Adipocyte (in vitro differentiated cells): ENCODE results near the gene CTCFL.
A peak's percentile ranks its signal among the peaks of the same experiment; 100 is the strongest.
"Not testable (repeated sequence)": the region's sequence is repeated elsewhere in the genome, so short reads cannot be mapped to it uniquely, and the experiment has no call there.

Experiments
- DNase-seq: peaks from one replicate; pipeline ENCODE4 v3.0.0-alpha.2; 2015; ENCODE audit warnings: low read depth
- H3K27me3 ChIP-seq: replicated peaks from 2 replicates; pipeline ENCODE4 v1.7.0; 2013; ENCODE audit warnings: mild to moderate bottlenecking, low read length, moderate library complexity; ENCODE audit not compliant: control insufficient read depth, insufficient read depth
- H3K36me3 ChIP-seq: 2 replicates; pipeline ENCODE4 v1.7.0; 2013; ENCODE audit warnings: low read length, mild to moderate bottlenecking, moderate library complexity; ENCODE audit not compliant: control insufficient read depth, insufficient read depth, severe bottlenecking
- H3K4me1 ChIP-seq: 2 replicates; pipeline ENCODE4 v1.7.0; 2013; ENCODE audit warnings: mild to moderate bottlenecking, low read length, moderate library complexity; ENCODE audit not compliant: control insufficient read depth, insufficient read depth
- H3K4me3 ChIP-seq: 2 replicates; pipeline ENCODE4 v1.7.0; 2013; ENCODE audit warnings: mild to moderate bottlenecking, low read length, moderate library complexity
- H3K9ac ChIP-seq: 2 replicates; pipeline ENCODE4 v1.7.0; 2013; ENCODE audit warnings: mild to moderate bottlenecking, low read length, moderate library complexity
- H3K9me3 ChIP-seq: 2 replicates; pipeline ENCODE4 v1.7.0; 2013; ENCODE audit warnings: mild to moderate bottlenecking, low read length, moderate library complexity; ENCODE audit not compliant: control insufficient read depth

The CTCFL gene

DNA sequence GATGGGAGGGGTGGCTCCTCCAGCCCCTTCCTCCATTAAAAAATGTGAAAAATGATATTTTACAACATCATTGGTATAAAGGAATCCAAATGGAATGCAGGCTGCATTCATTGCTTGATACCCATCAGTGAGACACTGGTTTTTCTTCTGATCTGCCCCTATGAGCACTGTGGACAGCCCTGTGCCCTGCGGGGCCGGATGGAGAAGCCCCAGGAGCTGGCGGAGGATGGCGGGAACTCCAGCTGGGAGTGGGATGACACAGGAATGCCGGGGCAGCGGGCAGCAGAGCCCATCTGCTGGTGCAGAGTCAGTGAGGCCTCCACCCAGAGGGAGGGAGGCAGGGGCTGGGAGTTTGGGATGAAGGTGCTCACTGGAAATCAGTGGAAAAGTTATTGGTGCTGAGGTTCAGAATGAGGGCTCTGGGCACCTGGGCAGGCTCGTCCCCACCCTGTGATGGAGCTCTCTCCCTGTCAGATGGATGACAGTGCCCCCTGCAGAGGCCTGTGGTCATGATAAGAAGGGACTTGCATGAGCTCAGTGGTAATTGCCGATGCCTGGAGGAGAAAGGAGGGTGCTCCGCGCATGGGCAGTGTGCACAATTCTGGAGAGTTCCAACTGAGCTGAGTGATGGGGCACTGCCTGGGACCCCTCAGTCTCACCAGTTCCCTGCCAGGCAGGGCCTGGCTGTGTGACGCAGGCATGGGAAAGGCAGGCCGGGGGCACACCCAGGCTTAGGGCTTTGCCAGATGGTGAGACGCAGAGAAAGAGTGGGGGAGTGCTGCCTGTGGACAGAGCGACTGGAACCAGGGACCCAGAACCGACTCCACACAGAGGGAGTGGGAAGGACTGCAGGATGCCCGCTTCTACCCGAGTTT, 23.2 kb downstream of the CTCFL start:
- peaks cover 53% of the 10 kb centered on the region for H3K27me3 ChIP-seq
- no peak overlapping the region for H3K9ac ChIP-seq
- DNase-seq, result peak; percentile 44
- no peaks in the 10 kb centered on the region for H3K36me3 ChIP-seq
- H3K4me1 ChIP-seq, result no peaks in the 10 kb centered on the region
- no peak overlapping the region for H3K4me3 ChIP-seq
- H3K9me3 ChIP-seq, result no peaks in the 10 kb centered on the region

GRCh38 chr20:57500962-57501361, 24.0 kb downstream of the CTCFL start:
- H3K9me3 ChIP-seq, result no peaks in the 10 kb centered on the region
- no peak overlapping the region for H3K9ac ChIP-seq
- H3K4me3 ChIP-seq, result no peak overlapping the region
- H3K27me3 ChIP-seq, result peaks cover 56% of the 10 kb centered on the region
- no peak for DNase-seq
- H3K36me3 ChIP-seq, result no peaks in the 10 kb centered on the region
- H3K4me1 ChIP-seq, result no peaks in the 10 kb centered on the region

DNA sequence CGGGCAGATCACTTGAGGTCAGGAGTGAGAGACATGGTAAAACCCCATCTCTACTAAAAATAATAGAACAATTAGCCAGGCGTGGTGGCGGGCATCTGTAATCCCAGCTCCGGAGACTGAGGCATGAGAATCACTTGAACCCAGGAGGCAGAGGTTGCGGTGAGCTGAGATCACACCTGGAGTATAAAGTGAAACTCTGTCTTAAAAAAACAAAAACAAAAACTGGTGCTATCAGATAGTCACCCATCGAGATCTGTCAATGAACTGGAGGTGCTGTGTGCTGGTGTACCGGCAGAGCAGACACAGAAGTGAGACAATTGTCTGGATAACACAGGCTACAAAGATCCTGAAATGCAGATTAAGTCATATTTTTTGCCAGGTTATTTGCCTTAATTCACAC, 24.7 kb downstream of the CTCFL start:
- no peaks in the 10 kb centered on the region for H3K9me3 ChIP-seq
- H3K4me3 ChIP-seq, result no peak overlapping the region
- H3K9ac ChIP-seq, result no peak overlapping the region
- no peaks in the 10 kb centered on the region for H3K4me1 ChIP-seq
- no peak for DNase-seq
- no peaks in the 10 kb centered on the region for H3K36me3 ChIP-seq
- H3K27me3 ChIP-seq, result peaks cover 56% of the 10 kb centered on the region

- Histone ChIP-seq H3K9me3 (no peaks in the 10 kb centered on the region), H3K9ac (no peak overlapping the region), H3K4me1 (peaks cover 5% of the 10 kb centered on the region), H3K4me3 (no peak overlapping the region), H3K27me3 (peaks cover 56% of the 10 kb centered on the region), H3K36me3 (no peaks in the 10 kb centered on the region)
- DNase-seq, result no peak
Observed at GRCh38 chr20:57499676-57500075, 25.3 kb downstream of the CTCFL start.

- Histone ChIP-seq H3K27me3 (peaks cover 56% of the 10 kb centered on the region), H3K4me3 (no peak overlapping the region), H3K36me3 (no peaks in the 10 kb centered on the region), H3K9ac (no peak overlapping the region), H3K4me1 (peaks cover 6% of the 10 kb centered on the region), H3K9me3 (no peaks in the 10 kb centered on the region)
- peak; percentile 46 for DNase-seq
Observed at GRCh38 chr20:57498425-57499400, 26.2 kb downstream of the CTCFL start.

DNA sequence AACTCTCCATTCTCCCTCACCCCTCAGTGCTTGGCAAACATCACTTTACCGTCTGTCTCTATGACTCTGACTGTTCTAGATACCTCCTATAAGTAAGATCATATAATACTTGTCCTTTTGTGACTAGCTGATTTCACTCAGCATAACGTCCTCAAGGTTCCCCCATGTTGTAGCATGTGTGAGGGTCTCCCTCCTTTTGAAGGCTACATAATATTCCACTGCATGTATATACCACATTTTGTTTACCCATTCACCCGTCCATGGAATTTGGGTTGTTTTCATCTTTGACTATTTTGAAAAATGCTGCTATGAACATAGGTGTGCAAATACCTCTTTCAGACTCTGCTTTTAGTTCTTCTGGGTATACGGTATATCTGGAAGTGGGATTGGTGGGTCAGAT, 28.3 kb downstream of the CTCFL start:
- Histone ChIP-seq H3K9me3 (no peaks in the 10 kb centered on the region), H3K36me3 (no peaks in the 10 kb centered on the region), H3K4me1 (peaks cover 6% of the 10 kb centered on the region), H3K27me3 (peaks cover 39% of the 10 kb centered on the region), H3K4me3 (no peak overlapping the region), H3K9ac (no peak overlapping the region)
- DNase-seq, result no peak

DNA sequence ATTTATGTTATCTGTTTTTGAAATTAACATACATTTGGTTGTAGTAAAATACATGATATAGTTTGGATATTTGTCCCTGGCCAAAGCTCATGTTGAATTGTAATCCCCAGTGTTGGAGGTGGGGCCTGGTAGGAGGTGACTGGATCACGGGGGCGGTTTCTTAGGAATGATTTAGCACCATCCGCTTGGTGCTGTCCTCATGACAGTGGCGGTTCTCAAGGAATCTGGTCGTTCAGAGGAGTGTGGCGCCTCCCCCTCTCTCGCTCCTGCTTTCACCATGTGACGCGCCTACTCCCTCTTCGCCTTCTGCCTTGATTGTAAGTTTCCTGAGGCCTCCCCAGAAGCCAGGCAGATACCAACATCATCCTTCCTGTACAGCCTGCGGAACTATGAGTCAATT, 29.0 kb downstream of the CTCFL start:
- H3K4me1 ChIP-seq, result peaks cover 6% of the 10 kb centered on the region

DNA sequence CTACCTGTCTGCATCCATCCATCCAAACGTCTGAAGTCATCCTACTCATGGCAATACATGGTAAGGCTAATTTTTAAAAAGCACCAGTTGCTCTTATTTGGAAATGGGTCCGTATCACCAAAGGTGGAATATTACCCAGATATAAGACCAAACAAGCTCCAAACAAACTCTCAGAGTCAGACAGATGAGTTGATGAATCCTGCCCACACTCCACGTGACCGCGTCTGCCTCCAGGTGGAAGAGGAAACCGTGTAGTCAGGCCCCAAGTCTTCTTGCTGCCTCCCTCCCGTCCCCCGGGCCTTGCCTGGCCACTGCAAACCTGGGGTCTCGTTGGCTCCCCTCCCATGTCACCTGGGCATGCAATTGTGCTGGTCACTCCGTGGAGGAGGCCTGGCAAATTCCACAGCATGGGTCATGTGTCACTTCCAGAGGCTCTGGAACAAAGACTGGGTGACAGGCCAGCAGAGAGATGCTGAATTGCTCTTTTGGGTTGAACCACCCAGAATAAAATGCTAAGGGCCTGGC, 31.8 kb downstream of the CTCFL start:
- Histone ChIP-seq H3K9ac (no peak overlapping the region), H3K9me3 (no peaks in the 10 kb centered on the region), H3K4me3 (no peak overlapping the region), H3K4me1 (peaks cover 6% of the 10 kb centered on the region), H3K27me3 (peaks cover 23% of the 10 kb centered on the region), H3K36me3 (no peaks in the 10 kb centered on the region)
- no peak for DNase-seq

More for the DNA sequence above, 29.0 kb downstream of the CTCFL start:
- H3K36me3 ChIP-seq, result no peaks in the 10 kb centered on the region
- H3K27me3 ChIP-seq, result peaks cover 39% of the 10 kb centered on the region
- DNase-seq, result no peak
- no peak overlapping the region for H3K9ac ChIP-seq
- H3K9me3 ChIP-seq, result no peaks in the 10 kb centered on the region
- no peak overlapping the region for H3K4me3 ChIP-seq

DNA sequence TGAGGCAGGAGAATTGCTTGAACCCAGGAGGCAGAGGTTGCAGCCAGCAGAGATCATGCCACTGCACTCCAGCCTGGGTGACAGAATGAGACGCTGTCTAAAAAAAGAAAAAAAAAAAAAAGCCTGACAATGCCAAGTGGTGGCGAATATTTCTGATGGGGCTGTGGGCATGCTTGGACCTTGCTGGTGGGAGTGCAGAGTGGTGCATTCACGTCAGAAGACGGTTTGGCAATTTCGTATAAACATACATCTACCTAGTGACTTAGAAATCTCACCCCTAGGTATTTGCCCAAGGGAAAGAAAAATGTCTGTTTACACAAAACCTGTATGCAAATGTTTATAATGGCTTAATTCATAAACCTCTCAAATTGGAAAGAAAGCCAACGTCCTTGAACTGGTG, 33.6 kb downstream of the CTCFL start:
- H3K4me1 ChIP-seq, result peaks cover 6% of the 10 kb centered on the region
- no peaks in the 10 kb centered on the region for H3K9me3 ChIP-seq
- H3K9ac ChIP-seq, result no peak overlapping the region
- no peak for DNase-seq
- H3K27me3 ChIP-seq, result peaks cover 9% of the 10 kb centered on the region
- no peak overlapping the region for H3K4me3 ChIP-seq
- no peaks in the 10 kb centered on the region for H3K36me3 ChIP-seq

DNA sequence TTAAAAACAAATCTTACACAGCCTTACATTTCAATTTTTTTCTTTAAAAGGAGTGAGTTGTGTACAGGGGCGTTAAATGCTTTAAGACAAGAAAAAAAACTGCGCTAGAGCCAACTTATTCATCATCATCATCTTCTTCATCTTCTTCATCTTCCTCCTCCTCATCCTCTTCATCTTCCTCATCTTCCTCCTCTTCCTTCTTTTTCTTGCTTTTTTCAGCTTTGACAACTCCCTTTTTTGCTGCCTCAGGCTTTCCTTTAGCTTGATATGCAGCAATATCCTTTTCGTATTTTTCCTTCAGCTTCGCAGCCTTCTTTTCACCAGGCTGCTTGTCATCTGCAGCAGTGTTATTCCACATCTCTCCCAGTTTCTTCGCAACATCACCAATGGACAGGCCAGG, 36.7 kb downstream of the CTCFL start:
- not testable (repeated sequence) for H3K36me3 ChIP-seq, DNase-seq, H3K4me1 ChIP-seq, H3K4me3 ChIP-seq, H3K9ac ChIP-seq
- H3K9me3 ChIP-seq, result peaks cover 10% of the 10 kb centered on the region
- peaks cover 15% of the 10 kb centered on the region for H3K27me3 ChIP-seq

- Histone ChIP-seq H3K9me3 (peaks cover 10% of the 10 kb centered on the region), H3K4me1 (no peaks in the 10 kb centered on the region), H3K4me3 (no peak overlapping the region), H3K36me3 (no peaks in the 10 kb centered on the region), H3K9ac (no peak overlapping the region), H3K27me3 (peaks cover 34% of the 10 kb centered on the region)
- DNase-seq, result no peak
Observed at GRCh38 chr20:57485770-57486169, 39.2 kb downstream of the CTCFL start.
